ENCODE results near the gene GPANK1.

GPANK1 gene

GRCh38 chr6:31634131-31634530 is 30.7 kb downstream of the GPANK1 start:
- Histone ChIP-seq H4K8ac (ENCODE audit: low read depth, low read length) (no peak overlapping the region), H3K79me2 (ENCODE audit: control insufficient read depth, insufficient read depth, low read length, poor library complexity) (no peaks in the 10 kb centered on the region), H3K4ac (ENCODE audit: low read depth, low read length) (no peak overlapping the region), H3K4me2 (ENCODE audit: low read length) (no peak overlapping the region), H3K27me3 (ENCODE audit: insufficient read depth, low read length) (no peaks in the 10 kb centered on the region), H2BK5ac (ENCODE audit: low read depth, low read length, poor library complexity) (no peak overlapping the region), H3K23ac (ENCODE audit: low read length) (no peak overlapping the region), H4K91ac (ENCODE audit: low read depth, low read length) (no peak overlapping the region), H4K12ac (ENCODE audit: low read depth, low read length) (no peak overlapping the region), H3K4me3 (ENCODE audit: low read depth, low read length) (no peak overlapping the region), H3K36me3 (ENCODE audit: control insufficient read depth in 1 of 2, insufficient read depth in 2 of 2, low read length in 2 of 2) (peaks cover 84 to 90% of the 10 kb centered on the region in 2 experiments), H3K4me1 (ENCODE audit: control insufficient read depth in 1 of 2, insufficient read depth in 2 of 2, low read length in 2 of 2) (no peaks in the 10 kb centered on the region), H2AFZ (ENCODE audit: insufficient read depth, low read length, poor library complexity) (no peak overlapping the region), H2AK5ac (ENCODE audit: low read length) (no peak overlapping the region), H3K27ac (ENCODE audit: low read depth, low read length) (no peak overlapping the region), H3K9me3 (ENCODE audit: insufficient read depth, low read depth, low read length) (no peaks in the 10 kb centered on the region), H3K9ac (ENCODE audit: low read length) (no peak overlapping the region), H3K18ac (ENCODE audit: low read length) (no peak overlapping the region), H3K14ac (ENCODE audit: low read length) (no peak overlapping the region), H2BK12ac (ENCODE audit: low read length) (no peak overlapping the region), H3K79me1 (ENCODE audit: low read length) (no peaks in the 10 kb centered on the region), H2BK120ac (ENCODE audit: insufficient read depth, low read length, poor library complexity) (no peak overlapping the region)
- WGBS (ENCODE audit: extremely low coverage, insufficient coverage, insufficient read length), result no CpG with 5 or more reads among the region's 3 CpGs
- DNase-seq, result no peak

- H4K91ac ChIP-seq (ENCODE audit: low read depth, low read length), result no peak overlapping the region
- no peak overlapping the region for H2BK120ac ChIP-seq (ENCODE audit: insufficient read depth, low read length, poor library complexity)
- no peaks in the 10 kb centered on the region for H3K79me2 ChIP-seq (ENCODE audit: control insufficient read depth, insufficient read depth, low read length, poor library complexity)
- H4K12ac ChIP-seq (ENCODE audit: low read depth, low read length), result no peak overlapping the region
- no peaks in the 10 kb centered on the region for H3K27me3 ChIP-seq (ENCODE audit: insufficient read depth, low read length)
- no peak overlapping the region for H2BK12ac ChIP-seq (ENCODE audit: low read length)
- no peak overlapping the region for H2AK5ac ChIP-seq (ENCODE audit: low read length)
- H3K23ac ChIP-seq (ENCODE audit: low read length), result no peak overlapping the region
- H3K36me3 ChIP-seq (ENCODE audit: control insufficient read depth in 1 of 2, insufficient read depth in 2 of 2, low read length in 2 of 2), result peaks cover 86 to 93% of the 10 kb centered on the region in 2 experiments
- no peak overlapping the region for H3K4me3 ChIP-seq (ENCODE audit: low read depth, low read length)
- H3K4ac ChIP-seq (ENCODE audit: low read depth, low read length), result no peak overlapping the region
- no peak overlapping the region for H3K27ac ChIP-seq (ENCODE audit: low read depth, low read length)
- H4K8ac ChIP-seq (ENCODE audit: low read depth, low read length), result no peak overlapping the region
- no peak overlapping the region for H3K9ac ChIP-seq (ENCODE audit: low read length)
- no peak overlapping the region for H3K14ac ChIP-seq (ENCODE audit: low read length)
- no peaks in the 10 kb centered on the region for H3K9me3 ChIP-seq (ENCODE audit: insufficient read depth, low read depth, low read length)
- no peaks in the 10 kb centered on the region for H3K4me1 ChIP-seq (ENCODE audit: control insufficient read depth in 1 of 2, insufficient read depth in 2 of 2, low read length in 2 of 2)
- H3K79me1 ChIP-seq (ENCODE audit: low read length), result no peaks in the 10 kb centered on the region
- no peak overlapping the region for H3K4me2 ChIP-seq (ENCODE audit: low read length)
- no peak overlapping the region for H2AFZ ChIP-seq (ENCODE audit: insufficient read depth, low read length, poor library complexity)
- H3K18ac ChIP-seq (ENCODE audit: low read length), result no peak overlapping the region
- DNase-seq, result no peak
- WGBS (ENCODE audit: extremely low coverage, insufficient coverage, insufficient read length), result no CpG with 5 or more reads among the region's 7 CpGs
- no peak overlapping the region for H2BK5ac ChIP-seq (ENCODE audit: low read depth, low read length, poor library complexity)
Measured at GRCh38 chr6:31633447-31633846, 31.4 kb downstream of the GPANK1 start.

GRCh38 chr6:31632279-31632946 is 32.4 kb downstream of the GPANK1 start:
- peak overlapping the region; percentile 10 for H4K12ac ChIP-seq (ENCODE audit: low read depth, low read length)
- no peaks in the 10 kb centered on the region for H3K79me1 ChIP-seq (ENCODE audit: low read length)
- H3K18ac ChIP-seq (ENCODE audit: low read length), result no peak overlapping the region
- H3K4me3 ChIP-seq (ENCODE audit: low read depth, low read length), result no peak overlapping the region
- H4K8ac ChIP-seq (ENCODE audit: low read depth, low read length), result no peak overlapping the region
- H4K91ac ChIP-seq (ENCODE audit: low read depth, low read length), result no peak overlapping the region
- no peaks in the 10 kb centered on the region for H3K4me1 ChIP-seq (ENCODE audit: control insufficient read depth in 1 of 2, insufficient read depth in 2 of 2, low read length in 2 of 2)
- H2AK5ac ChIP-seq (ENCODE audit: low read length), result no peak overlapping the region
- H3K27ac ChIP-seq (ENCODE audit: low read depth, low read length), result no peak overlapping the region
- no peak overlapping the region for H2BK120ac ChIP-seq (ENCODE audit: insufficient read depth, low read length, poor library complexity)
- no CpG with 5 or more reads among the region's 26 CpGs for WGBS (ENCODE audit: extremely low coverage, insufficient coverage, insufficient read length)
- no peak overlapping the region for H3K4me2 ChIP-seq (ENCODE audit: low read length)
- no peaks in the 10 kb centered on the region for H3K9me3 ChIP-seq (ENCODE audit: insufficient read depth, low read depth, low read length)
- H3K36me3 ChIP-seq (ENCODE audit: control insufficient read depth in 1 of 2, insufficient read depth in 2 of 2, low read length in 2 of 2), result peaks cover 95 to 98% of the 10 kb centered on the region in 2 experiments
- no peak overlapping the region for H2BK5ac ChIP-seq (ENCODE audit: low read depth, low read length, poor library complexity)
- no peak overlapping the region for H3K14ac ChIP-seq (ENCODE audit: low read length)
- H3K4ac ChIP-seq (ENCODE audit: low read depth, low read length), result no peak overlapping the region
- no peaks in the 10 kb centered on the region for H3K27me3 ChIP-seq (ENCODE audit: insufficient read depth, low read length)
- no peak overlapping the region for H3K23ac ChIP-seq (ENCODE audit: low read length)
- H3K79me2 ChIP-seq (ENCODE audit: control insufficient read depth, insufficient read depth, low read length, poor library complexity), result no peaks in the 10 kb centered on the region
- H3K9ac ChIP-seq (ENCODE audit: low read length), result no peak overlapping the region
- no peak overlapping the region for H2AFZ ChIP-seq (ENCODE audit: insufficient read depth, low read length, poor library complexity)
- H2BK12ac ChIP-seq (ENCODE audit: low read length), result no peak overlapping the region
- DNase-seq, result no peak

GRCh38 chr6:31631681-31632278 is 33.0 kb downstream of the GPANK1 start:
- Histone ChIP-seq H3K4ac (ENCODE audit: low read depth, low read length) (no peak overlapping the region), H2AFZ (ENCODE audit: insufficient read depth, low read length, poor library complexity) (no peak overlapping the region), H3K79me1 (ENCODE audit: low read length) (no peaks in the 10 kb centered on the region), H2BK120ac (ENCODE audit: insufficient read depth, low read length, poor library complexity) (no peak overlapping the region), H3K4me2 (ENCODE audit: low read length) (no peak overlapping the region), H2BK5ac (ENCODE audit: low read depth, low read length, poor library complexity) (no peak overlapping the region), H3K27ac (ENCODE audit: low read depth, low read length) (no peak overlapping the region), H3K79me2 (ENCODE audit: control insufficient read depth, insufficient read depth, low read length, poor library complexity) (no peaks in the 10 kb centered on the region), H2AK5ac (ENCODE audit: low read length) (no peak overlapping the region), H4K12ac (ENCODE audit: low read depth, low read length) (no peak overlapping the region), H3K14ac (ENCODE audit: low read length) (no peak overlapping the region), H4K8ac (ENCODE audit: low read depth, low read length) (no peak overlapping the region), H3K9ac (ENCODE audit: low read length) (no peak overlapping the region), H3K9me3 (ENCODE audit: insufficient read depth, low read depth, low read length) (no peaks in the 10 kb centered on the region), H3K4me3 (ENCODE audit: low read depth, low read length) (no peak overlapping the region), H2BK12ac (ENCODE audit: low read length) (no peak overlapping the region), H3K4me1 (ENCODE audit: control insufficient read depth in 1 of 2, insufficient read depth in 2 of 2, low read length in 2 of 2) (no peaks in the 10 kb centered on the region), H3K36me3 (ENCODE audit: control insufficient read depth in 1 of 2, insufficient read depth in 2 of 2, low read length in 2 of 2) (peaks cover 93 to 98% of the 10 kb centered on the region in 2 experiments), H3K27me3 (ENCODE audit: insufficient read depth, low read length) (no peaks in the 10 kb centered on the region), H3K18ac (ENCODE audit: low read length) (no peak overlapping the region), H3K23ac (ENCODE audit: low read length) (no peak overlapping the region), H4K91ac (ENCODE audit: low read depth, low read length) (no peak overlapping the region)
- no peak for DNase-seq
- WGBS (ENCODE audit: extremely low coverage, insufficient coverage, insufficient read length), result no CpG with 5 or more reads among the region's 32 CpGs

All from trophoblast cell (in vitro differentiated cells and primary cell).